Liver (tissue), 9 donors: ENCODE measurements around the gene TENT4B. TPM values are rescaled to one million over a fixed set of nuclear protein-coding genes. Genes with fewer than 3 reads are reported as not detected.

Experiments
- DNase-seq: peaks from one replicate; pipeline ENCODE4 v3.0.0-alpha.2; 2017; ENCODE audit warnings: low spot score
- H3K27ac ChIP-seq, 2 donors: one replicate each; pipeline ENCODE4 v1.7.0; 2013; ENCODE audit warnings: inconsistent platforms in 2 of 2, low read length in 2 of 2, control low read depth in 1 of 2, low read depth in 1 of 2, mild to moderate bottlenecking in 1 of 2
- H3K27me3 ChIP-seq, 4 donors: one replicate each; pipeline versions ENCODE4 v1.6.1 to v1.7.0; 2013; ENCODE audit warnings: low read length in 3 of 4, inconsistent platforms in 1 of 4, mild to moderate bottlenecking in 1 of 4, moderate library complexity in 1 of 4; ENCODE audit not compliant: control insufficient read depth in 4 of 4, insufficient read depth in 4 of 4
- H3K36me3 ChIP-seq, 4 donors: one replicate each; pipeline versions ENCODE4 v1.6.1 to v1.7.0; 2013; ENCODE audit warnings: low read length in 3 of 4, mild to moderate bottlenecking in 3 of 4, low read depth in 1 of 4, moderate library complexity in 1 of 4; ENCODE audit not compliant: control insufficient read depth in 4 of 4, insufficient read depth in 3 of 4
- H3K4me1 ChIP-seq, 4 donors: one replicate each; pipeline versions ENCODE4 v1.6.1 to v1.7.0; 2013; ENCODE audit warnings: low read length in 3 of 4, mild to moderate bottlenecking in 3 of 4, moderate library complexity in 1 of 4; ENCODE audit not compliant: control insufficient read depth in 4 of 4, insufficient read depth in 4 of 4
- H3K4me3 ChIP-seq, 3 donors: one replicate each; pipeline versions ENCODE4 v1.6.1 to v1.7.0; 2013; ENCODE audit warnings: low read length in 3 of 3, control low read depth in 1 of 3, low read depth in 1 of 3, mild to moderate bottlenecking in 1 of 3
- H3K9ac ChIP-seq, 2 donors: one replicate each; pipeline ENCODE4 v1.7.0; 2013; ENCODE audit warnings: low read length in 2 of 2, mild to moderate bottlenecking in 2 of 2, moderate library complexity in 2 of 2, control low read depth in 1 of 2, low read depth in 1 of 2
- H3K9me3 ChIP-seq, 4 donors: one replicate each; pipeline versions ENCODE4 v1.6.1 to v1.7.0; 2013; ENCODE audit warnings: low read length in 3 of 4; ENCODE audit not compliant: control insufficient read depth in 4 of 4
- FOXA2 ChIP-seq: IDR thresholded peaks from 2 replicates; pipeline ENCODE4 v1.6.1; 2016; ENCODE audit warnings: antibody characterized with exemption
- GABPA ChIP-seq, 2 donors: IDR thresholded peaks in 1 of 2; conservative IDR thresholded peaks in 1 of 2; 2 replicates each; pipeline ENCODE4 v1.6.1; 2016; ENCODE audit warnings: antibody characterized with exemption in 2 of 2, mild to moderate bottlenecking in 1 of 2, moderate library complexity in 1 of 2
- HNF4A ChIP-seq, 2 donors: conservative IDR thresholded peaks; 2 replicates each; pipeline ENCODE4 v1.6.1; 2016; ENCODE audit warnings: antibody characterized with exemption in 2 of 2, mild to moderate bottlenecking in 2 of 2
- JUND ChIP-seq, 2 donors: IDR thresholded peaks; 2 replicates each; pipeline ENCODE4 v1.6.1; 2016; ENCODE audit warnings: antibody characterized with exemption in 2 of 2
- RAD21 ChIP-seq, 2 donors: IDR thresholded peaks; 2 replicates each; pipeline ENCODE4 v1.6.1; 2016; ENCODE audit warnings: antibody characterized with exemption in 2 of 2, mild to moderate bottlenecking in 2 of 2
- SP1 ChIP-seq: IDR thresholded peaks from 2 replicates; pipeline ENCODE4 v1.6.1; 2018; ENCODE audit warnings: antibody characterized with exemption, mild to moderate bottlenecking
- TAF1 ChIP-seq: conservative IDR thresholded peaks from 2 replicates; pipeline ENCODE4 v1.6.1; 2016; ENCODE audit warnings: antibody characterized with exemption, mild to moderate bottlenecking
- YY1 ChIP-seq: IDR thresholded peaks from 2 replicates; pipeline ENCODE4 v1.6.1; 2016; ENCODE audit warnings: antibody characterized with exemption, mild to moderate bottlenecking
- WGBS: extraction: QIAGEN DNeasy Blood & Tissue Kit; methylation state at CpG from one replicate; pipeline ENCODE4 v1.1.7; 2013; 5-methylcytosine and 5-hydroxymethylcytosine counted together
- polyA plus RNA-seq, 2 donors: library from polyadenylated mRNA; stranded (reverse) in 1 of 2; unstranded in 1 of 2; fragments of 200-250 nt in 1 of 2; fragments of >200 nt in 1 of 2; fragmentation: Nextera tagmentation in 1 of 2; extraction: Ambion mirVana in 1 of 2; gene quantifications; one replicate each; pipeline versions ENCODE4 v1.2.1 to v1.2.3, GENCODE V29; 2013 to 2015
- total RNA-seq, 2 donors: library from RNA; depleted of rRNA; stranded (reverse); fragments of >200 nt; gene quantifications; one replicate each; pipeline ENCODE4 v1.2.3, GENCODE V29; 2014
- TF ChIP-seq, protein P1 (sequence below): IDR thresholded peaks from 2 replicates; pipeline ENCODE4 v1.6.1; 2016; ENCODE audit warnings: antibody characterized with exemption
- TF ChIP-seq, protein P2 (sequence below): fragments of 150-350 bp; IDR thresholded peaks from 2 replicates; pipeline ENCODE4 v1.5.1; 2017; ENCODE audit warnings: improper control_type of control experiment, low read depth, low read length; ENCODE audit not compliant: missing input control
- TF ChIP-seq, protein P3 (sequence below): IDR thresholded peaks from 2 replicates; pipeline ENCODE4 v1.6.1; 2016; ENCODE audit warnings: antibody characterized with exemption
- TF ChIP-seq, protein P4 (sequence below): IDR thresholded peaks from 2 replicates; pipeline ENCODE4 v1.6.1; 2016; ENCODE audit warnings: antibody characterized with exemption, mild to moderate bottlenecking
- donor health status: healthy.
- donor health status: healthy.
- donor health status: healthy.
- donor health status: healthy.
- donor health status: healthy.

Gene TENT4B
- total and polyA plus RNA-seq, 4 donors = 4.2 to 10.8 (median 7.9) TPM

DNA sequence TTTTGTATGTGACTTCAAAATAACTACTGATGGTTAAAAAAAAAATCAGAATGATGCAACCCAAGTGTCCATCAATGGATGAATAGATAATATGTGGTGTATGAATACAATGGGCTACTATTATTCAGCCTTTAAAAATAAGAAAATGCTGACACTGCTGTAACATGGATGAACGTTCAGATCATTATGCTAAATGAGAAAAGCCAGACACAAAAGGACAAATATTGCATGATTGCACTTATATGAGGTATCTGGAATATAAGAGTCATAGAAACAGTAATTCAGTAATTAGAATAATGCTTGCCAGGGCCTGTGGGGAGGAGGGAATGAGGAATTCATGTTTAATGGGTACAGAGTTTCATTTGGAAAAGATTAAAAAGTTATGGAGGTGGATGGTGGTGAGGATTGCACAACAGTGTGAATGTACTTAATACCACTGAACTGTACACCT is 25.4 kb downstream of the TENT4B start (continued):
- TF ChIP-seq, protein P1, sequence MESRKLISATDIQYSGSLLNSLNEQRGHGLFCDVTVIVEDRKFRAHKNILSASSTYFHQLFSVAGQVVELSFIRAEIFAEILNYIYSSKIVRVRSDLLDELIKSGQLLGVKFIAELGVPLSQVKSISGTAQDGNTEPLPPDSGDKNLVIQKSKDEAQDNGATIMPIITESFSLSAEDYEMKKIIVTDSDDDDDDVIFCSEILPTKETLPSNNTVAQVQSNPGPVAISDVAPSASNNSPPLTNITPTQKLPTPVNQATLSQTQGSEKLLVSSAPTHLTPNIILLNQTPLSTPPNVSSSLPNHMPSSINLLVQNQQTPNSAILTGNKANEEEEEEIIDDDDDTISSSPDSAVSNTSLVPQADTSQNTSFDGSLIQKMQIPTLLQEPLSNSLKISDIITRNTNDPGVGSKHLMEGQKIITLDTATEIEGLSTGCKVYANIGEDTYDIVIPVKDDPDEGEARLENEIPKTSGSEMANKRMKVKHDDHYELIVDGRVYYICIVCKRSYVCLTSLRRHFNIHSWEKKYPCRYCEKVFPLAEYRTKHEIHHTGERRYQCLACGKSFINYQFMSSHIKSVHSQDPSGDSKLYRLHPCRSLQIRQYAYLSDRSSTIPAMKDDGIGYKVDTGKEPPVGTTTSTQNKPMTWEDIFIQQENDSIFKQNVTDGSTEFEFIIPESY = no peak

DNA sequence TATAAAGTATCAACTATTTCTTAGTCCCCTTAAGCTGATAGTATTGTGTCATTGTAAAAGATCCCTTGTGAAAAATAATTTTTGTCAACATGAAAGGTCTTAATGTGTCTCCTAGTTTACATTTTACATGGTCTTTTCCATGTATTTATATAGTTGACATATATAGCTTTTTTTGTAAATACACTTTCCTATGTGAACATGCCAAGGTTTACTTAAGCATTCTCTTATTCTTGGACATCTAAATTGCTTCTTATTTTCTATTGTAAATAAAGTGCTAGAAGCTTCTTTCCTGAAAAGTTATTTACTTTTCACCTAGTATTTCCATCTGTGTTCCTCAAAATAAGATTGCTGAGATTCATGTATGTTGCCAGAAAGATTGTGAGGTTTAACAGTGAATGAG is 29.3 kb downstream of the TENT4B start:
- Histone ChIP-seq H3K27ac (no peak overlapping the region), H3K9me3 (no peaks in the 10 kb centered on the region), H3K4me3 (no peak overlapping the region), H3K4me1 (peaks cover 2 to 14% (median 9%) of the 10 kb centered on the region in 4 donors), H3K36me3 (no peaks in the 10 kb centered on the region), H3K9ac (no peak overlapping the region), H3K27me3 (no peaks in the 10 kb centered on the region)
- no peak for TF ChIP-seq FOXA2
- no peak for TF ChIP-seq JUND (IDR thresholded peaks at IDR 0.05)
- TF ChIP-seq, protein P2, sequence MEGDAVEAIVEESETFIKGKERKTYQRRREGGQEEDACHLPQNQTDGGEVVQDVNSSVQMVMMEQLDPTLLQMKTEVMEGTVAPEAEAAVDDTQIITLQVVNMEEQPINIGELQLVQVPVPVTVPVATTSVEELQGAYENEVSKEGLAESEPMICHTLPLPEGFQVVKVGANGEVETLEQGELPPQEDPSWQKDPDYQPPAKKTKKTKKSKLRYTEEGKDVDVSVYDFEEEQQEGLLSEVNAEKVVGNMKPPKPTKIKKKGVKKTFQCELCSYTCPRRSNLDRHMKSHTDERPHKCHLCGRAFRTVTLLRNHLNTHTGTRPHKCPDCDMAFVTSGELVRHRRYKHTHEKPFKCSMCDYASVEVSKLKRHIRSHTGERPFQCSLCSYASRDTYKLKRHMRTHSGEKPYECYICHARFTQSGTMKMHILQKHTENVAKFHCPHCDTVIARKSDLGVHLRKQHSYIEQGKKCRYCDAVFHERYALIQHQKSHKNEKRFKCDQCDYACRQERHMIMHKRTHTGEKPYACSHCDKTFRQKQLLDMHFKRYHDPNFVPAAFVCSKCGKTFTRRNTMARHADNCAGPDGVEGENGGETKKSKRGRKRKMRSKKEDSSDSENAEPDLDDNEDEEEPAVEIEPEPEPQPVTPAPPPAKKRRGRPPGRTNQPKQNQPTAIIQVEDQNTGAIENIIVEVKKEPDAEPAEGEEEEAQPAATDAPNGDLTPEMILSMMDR = no peak
- TF ChIP-seq GABPA (IDR thresholded peaks at IDR 0.05 in 1 of 2, conservative IDR thresholded peaks at IDR 0.05 in 1 of 2) = no peak
- TF ChIP-seq YY1 = no peak
- TF ChIP-seq SP1 = no peak
- DNase-seq = no peak

DNA sequence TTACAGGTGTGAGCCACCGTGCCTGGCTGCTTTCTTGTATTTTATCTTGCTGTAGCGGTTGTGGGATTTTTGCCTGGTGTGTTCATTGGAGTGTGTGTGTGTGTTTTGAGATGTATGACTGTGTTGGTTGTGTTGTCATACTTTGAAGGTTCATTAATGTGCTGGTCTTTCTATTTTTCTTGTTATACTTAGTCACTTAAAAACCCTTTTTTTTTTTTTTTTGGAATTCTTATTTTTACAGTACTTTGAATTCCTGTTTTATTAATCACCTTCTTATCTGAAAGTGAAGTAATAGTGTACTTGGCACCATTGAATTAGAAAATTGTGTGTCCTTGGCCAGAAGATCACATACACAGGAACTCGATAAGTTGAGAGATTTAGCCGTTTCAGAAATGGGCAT is 30.2 kb downstream of the TENT4B start:
- Histone ChIP-seq H3K27me3 (no peaks in the 10 kb centered on the region), H3K9ac (no peak overlapping the region), H3K4me3 (no peak overlapping the region), H3K4me1 (peaks cover 2 to 14% (median 8%) of the 10 kb centered on the region in 4 donors), H3K27ac (no peak overlapping the region), H3K36me3 (no peaks in the 10 kb centered on the region), H3K9me3 (no peaks in the 10 kb centered on the region)
- DNase-seq = no peak
- 61% methylated on average over 4 of the region's 4 CpGs for WGBS
- TF ChIP-seq, protein P3, sequence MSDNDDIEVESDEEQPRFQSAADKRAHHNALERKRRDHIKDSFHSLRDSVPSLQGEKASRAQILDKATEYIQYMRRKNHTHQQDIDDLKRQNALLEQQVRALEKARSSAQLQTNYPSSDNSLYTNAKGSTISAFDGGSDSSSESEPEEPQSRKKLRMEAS = no peak
- TF ChIP-seq RAD21 (IDR thresholded peaks at IDR 0.05) (no peak), TAF1 (no peak)

DNA sequence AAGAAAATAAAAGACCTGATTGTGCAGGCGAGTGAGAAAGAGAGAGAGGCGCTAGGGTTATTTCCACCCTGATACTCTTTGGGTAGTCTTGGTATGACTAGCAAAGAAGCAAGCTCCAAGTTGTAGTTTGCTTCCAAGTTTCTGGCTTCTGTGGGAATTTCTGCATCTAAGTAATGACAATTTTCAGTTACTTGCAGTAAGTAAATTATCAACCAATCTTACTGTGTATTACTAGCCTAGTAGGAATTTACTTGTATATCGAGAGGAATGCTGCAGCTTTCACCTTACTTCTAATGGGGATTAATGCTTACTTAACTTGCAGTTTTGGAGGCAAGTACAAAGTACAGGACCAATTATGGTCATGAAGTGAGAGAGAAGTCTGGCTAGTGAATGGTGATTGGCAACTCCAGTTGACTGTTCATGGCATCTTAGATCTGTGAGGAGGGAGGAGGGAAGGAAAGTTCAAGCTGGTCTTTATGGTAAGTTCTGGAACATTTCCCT is 31.9 kb downstream of the TENT4B start:
- 69% methylated on average over 3 of the region's 3 CpGs for WGBS
- TF ChIP-seq, protein P1 = no peak
- TF ChIP-seq TAF1 (no peak), HNF4A (conservative IDR thresholded peaks at IDR 0.05) (peak; percentile 61 to 63), FOXA2 (no peak)
- TF ChIP-seq, protein P3 = no peak
- TF ChIP-seq, protein P2 = no peak
- TF ChIP-seq, protein P4, sequence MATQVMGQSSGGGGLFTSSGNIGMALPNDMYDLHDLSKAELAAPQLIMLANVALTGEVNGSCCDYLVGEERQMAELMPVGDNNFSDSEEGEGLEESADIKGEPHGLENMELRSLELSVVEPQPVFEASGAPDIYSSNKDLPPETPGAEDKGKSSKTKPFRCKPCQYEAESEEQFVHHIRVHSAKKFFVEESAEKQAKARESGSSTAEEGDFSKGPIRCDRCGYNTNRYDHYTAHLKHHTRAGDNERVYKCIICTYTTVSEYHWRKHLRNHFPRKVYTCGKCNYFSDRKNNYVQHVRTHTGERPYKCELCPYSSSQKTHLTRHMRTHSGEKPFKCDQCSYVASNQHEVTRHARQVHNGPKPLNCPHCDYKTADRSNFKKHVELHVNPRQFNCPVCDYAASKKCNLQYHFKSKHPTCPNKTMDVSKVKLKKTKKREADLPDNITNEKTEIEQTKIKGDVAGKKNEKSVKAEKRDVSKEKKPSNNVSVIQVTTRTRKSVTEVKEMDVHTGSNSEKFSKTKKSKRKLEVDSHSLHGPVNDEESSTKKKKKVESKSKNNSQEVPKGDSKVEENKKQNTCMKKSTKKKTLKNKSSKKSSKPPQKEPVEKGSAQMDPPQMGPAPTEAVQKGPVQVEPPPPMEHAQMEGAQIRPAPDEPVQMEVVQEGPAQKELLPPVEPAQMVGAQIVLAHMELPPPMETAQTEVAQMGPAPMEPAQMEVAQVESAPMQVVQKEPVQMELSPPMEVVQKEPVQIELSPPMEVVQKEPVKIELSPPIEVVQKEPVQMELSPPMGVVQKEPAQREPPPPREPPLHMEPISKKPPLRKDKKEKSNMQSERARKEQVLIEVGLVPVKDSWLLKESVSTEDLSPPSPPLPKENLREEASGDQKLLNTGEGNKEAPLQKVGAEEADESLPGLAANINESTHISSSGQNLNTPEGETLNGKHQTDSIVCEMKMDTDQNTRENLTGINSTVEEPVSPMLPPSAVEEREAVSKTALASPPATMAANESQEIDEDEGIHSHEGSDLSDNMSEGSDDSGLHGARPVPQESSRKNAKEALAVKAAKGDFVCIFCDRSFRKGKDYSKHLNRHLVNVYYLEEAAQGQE = no peak
- no peak overlapping the region for H3K27ac ChIP-seq
- H3K4me3 ChIP-seq = no peak overlapping the region
- H3K4me1 ChIP-seq = peaks cover 2 to 17% (median 9%) of the 10 kb centered on the region in 4 donors
- no peak overlapping the region for H3K9ac ChIP-seq
- no peak for DNase-seq
- no peaks in the 10 kb centered on the region for H3K27me3 ChIP-seq
- no peaks in the 10 kb centered on the region for H3K36me3 ChIP-seq
- no peaks in the 10 kb centered on the region for H3K9me3 ChIP-seq
